Activated T-helper 17 cell treated with anti-CD3 and anti-CD28 coated beads, Interleukin-2, amount 50 U/mL, for 72 hours (primary cell): ENCODE results near the gene PDPR. TPM values are rescaled to one million over a fixed set of nuclear protein-coding genes. Genes with fewer than 3 reads are reported as not detected.
"Not testable (repeated sequence)": the region's sequence is repeated elsewhere in the genome, so short reads cannot be mapped to it uniquely, and the experiment has no call there.

Source experiments
- ATAC-seq: fragments of 150-1000 bp; cut with Tn5 transposase; replicated peaks from 2 replicates; pipeline ENCODE4 v1.10.0; 2021; ENCODE audit warnings: mild to moderate bottlenecking, moderate library complexity
- H3K27ac Mint-ChIP-seq: one replicate; pipeline ENCODE4 v1.8.0; 2022; ENCODE audit warnings: mixed read lengths
- H3K27me3 Mint-ChIP-seq: one replicate; pipeline ENCODE4 v1.8.0; 2022; ENCODE audit warnings: mixed read lengths
- H3K36me3 Mint-ChIP-seq: one replicate; pipeline ENCODE4 v1.8.0; 2022; ENCODE audit warnings: low read depth, mild to moderate bottlenecking, mixed read lengths
- H3K4me1 Mint-ChIP-seq: one replicate; pipeline ENCODE4 v1.8.0; 2022; ENCODE audit warnings: mixed read lengths
- H3K4me3 Mint-ChIP-seq: one replicate; pipeline ENCODE4 v1.8.0; 2022; ENCODE audit warnings: mild to moderate bottlenecking, mixed read lengths
- H3K9me3 Mint-ChIP-seq: one replicate; pipeline ENCODE4 v1.8.0; 2022; ENCODE audit warnings: mixed read lengths
- total RNA-seq, 2 donors: library from RNA; stranded (reverse); gene quantifications; one replicate each; pipeline ENCODE4 v1.2.3, GENCODE V29; 2022

PDPR gene
- total RNA-seq, 2 donors from 2014 or later = 33.3 to 34.4 TPM

DNA sequence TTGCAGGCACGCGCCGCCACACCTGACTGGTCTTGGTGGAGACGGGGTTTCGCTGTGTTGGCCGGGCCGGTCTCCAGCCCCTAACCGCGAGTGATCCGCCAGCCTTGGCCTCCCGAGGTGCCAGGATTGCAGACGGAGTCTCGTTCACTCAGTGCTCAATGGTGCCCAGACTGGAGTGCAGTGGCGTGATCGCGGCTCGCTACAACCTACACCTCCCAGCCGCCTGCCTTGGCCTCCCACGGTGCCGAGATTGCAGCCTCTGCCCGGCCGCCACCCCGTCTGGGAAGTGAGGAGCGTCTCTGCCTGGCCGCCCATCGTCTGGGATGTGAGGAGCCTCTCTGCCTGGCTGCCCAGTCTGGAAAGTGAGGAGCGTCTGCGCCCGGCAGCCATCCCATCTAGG is 89.9 kb downstream of the PDPR start:
- peaks cover 23% of the 10 kb centered on the region for H3K36me3 Mint-ChIP-seq
- not testable (repeated sequence) for H3K27ac Mint-ChIP-seq, H3K27me3 Mint-ChIP-seq, ATAC-seq, H3K9me3 Mint-ChIP-seq, H3K4me3 Mint-ChIP-seq, H3K4me1 Mint-ChIP-seq

- not testable (repeated sequence) for H3K4me1 Mint-ChIP-seq, ATAC-seq, H3K27me3 Mint-ChIP-seq, H3K27ac Mint-ChIP-seq, H3K4me3 Mint-ChIP-seq, H3K9me3 Mint-ChIP-seq
- peaks cover 28% of the 10 kb centered on the region for H3K36me3 Mint-ChIP-seq
These were observed 90.7 kb downstream of the PDPR start for GRCh38 chr16:70204668-70205405.

- not testable (repeated sequence) for H3K4me1 Mint-ChIP-seq, H3K4me3 Mint-ChIP-seq, ATAC-seq, H3K9me3 Mint-ChIP-seq, H3K27me3 Mint-ChIP-seq, H3K27ac Mint-ChIP-seq
- H3K36me3 Mint-ChIP-seq = peaks cover 43% of the 10 kb centered on the region
These were observed 92.2 kb downstream of the PDPR start for GRCh38 chr16:70206382-70206781.

Other genes starting within 250 kb of the PDPR start
- 1 to 10 TPM; 1.5 to 1.7 TPM for gene CLEC18A, start 163.0 kb upstream of the PDPR start, total RNA-seq
- gene CLEC18C, start 59.5 kb downstream of the PDPR start, total RNA-seq = 1 to 10 TPM in 1 of 2 donors, under 1 TPM in 1; 0.50 to 1.3 TPM
- 10 to 100 TPM; 19.2 to 33.6 TPM for gene EXOSC6, start 137.6 kb downstream of the PDPR start, total RNA-seq
- 10 to 100 TPM; 52.1 to 80.6 TPM for gene AARS1, start 175.2 kb downstream of the PDPR start, total RNA-seq
- gene DDX19B, start 184.9 kb downstream of the PDPR start, total RNA-seq = 10 to 100 TPM; 35.2 to 35.4 TPM
- gene DDX19A, start 232.6 kb downstream of the PDPR start, total RNA-seq = 10 to 100 TPM; 40.3 to 52.6 TPM